HCT116 (cell line): ENCODE results near the gene GABARAP. TPM values are rescaled to one million over a fixed set of nuclear protein-coding genes. Genes with fewer than 3 reads are reported as not detected.
A peak's percentile ranks its signal among the peaks of the same experiment; 100 is the strongest.

Experiments
- ATAC-seq: fragments of 200-7000 bp; cut with Tn5 transposase; 2 replicates; pipeline ENCODE4 v1.9.1; 2020; ENCODE audit warnings: mild to moderate bottlenecking, moderate library complexity
- BruUV-seq: library from RNA; stranded (reverse); fragments of 400-500 nt; replicated peaks from 2 replicates; lab custom pipeline; 2021; lab: Mats Ljungman, UMichigan
- CTCF ChIA-PET: fragments of 300-600 bp; sonication (Branson Sonifier 250); formaldehyde crosslinking; loops from one replicate; lab custom pipeline; 2021; ENCODE audit warnings: antibody characterized with exemption; lab: Charles Lee
- POLR2A ChIA-PET: fragments of 300-600, 350-600 bp; sonication (Branson Sonifier 250); formaldehyde crosslinking; loops from one replicate; lab custom pipeline; 2021; ENCODE audit warnings: antibody characterized with exemption; lab: Charles Lee
- RAD21 ChIA-PET, 2 experiments: fragments of 300-600 bp; sonication (Branson Sonifier 250); formaldehyde crosslinking; loops; one replicate each; lab custom pipeline; 2023; ENCODE audit warnings: low total read pairs in 2 of 2; ENCODE audit not compliant: uncharacterized antibody in 2 of 2, unreplicated experiment in 2 of 2, low non-redundant PET in 1 of 2; lab: Charles Lee
- DNase-seq: peaks from one replicate; pipeline ENCODE4 v3.0.0-alpha.2; 2010; ENCODE audit warnings: low read depth, low spot score
- H2AFZ ChIP-seq: fragments of 200-600 bp; shearing (Covaris generic), sonication (generic); 2 replicates; pipeline ENCODE4 v1.6.1; 2017; ENCODE audit warnings: low read depth, mixed run types, mixed read lengths, antibody characterized with exemption, low read length; ENCODE audit not compliant: poor library complexity, severe bottlenecking
- H3K27ac ChIP-seq: 2 replicates; pipeline ENCODE4 v1.5.1; 2012; ENCODE audit warnings: low read depth, low read length
- H3K27me3 ChIP-seq: fragments of 200-600 bp; sonication (generic); 2 replicates; pipeline ENCODE4 v1.6.1; 2016; ENCODE audit warnings: mixed run types, low read length, mixed read lengths; ENCODE audit not compliant: insufficient read depth
- H3K36me3 ChIP-seq, 2 experiments: fragments of 200-500 bp in 1 of 2; fragments of 200-600 bp in 1 of 2; sonication (Bioruptor generic) in 1 of 2; sonication (generic) in 1 of 2; 2 replicates each; pipeline versions ENCODE4 v1.5.1 to v1.6.1; 2014 to 2016; ENCODE audit warnings: low read length in 2 of 2, inconsistent platforms in 1 of 2, mixed read lengths in 1 of 2, mixed run types in 1 of 2; ENCODE audit not compliant: insufficient read depth in 2 of 2, control insufficient read depth in 1 of 2
- H3K4me1 ChIP-seq, 2 experiments: fragments of 200-600 bp in 1 of 2; sonication (generic) in 1 of 2; 2 replicates each; pipeline versions ENCODE4 v1.5.1 to v1.6.1; 2012 to 2017; ENCODE audit warnings: low read length in 2 of 2, inconsistent platforms in 1 of 2, mild to moderate bottlenecking in 1 of 2, mixed read lengths in 1 of 2, mixed run types in 1 of 2, moderate library complexity in 1 of 2; ENCODE audit not compliant: insufficient read depth in 2 of 2, control insufficient read depth in 1 of 2
- H3K4me2 ChIP-seq: fragments of 200-600 bp; sonication (generic); 2 replicates; pipeline ENCODE4 v1.6.1; 2017; ENCODE audit warnings: mixed run types, low read length, mixed read lengths
- H3K4me3 ChIP-seq, 2 experiments: fragments of 200-600 bp in 1 of 2; sonication (generic) in 1 of 2; replicated peaks in 1 of 2; 2 replicates each; pipeline ENCODE4 v1.5.1; 2011 to 2016; ENCODE audit warnings: low read length in 2 of 2, control low read depth in 1 of 2, low read depth in 1 of 2, mild to moderate bottlenecking in 1 of 2, mixed read lengths in 1 of 2, mixed run types in 1 of 2
- H3K79me2 ChIP-seq: fragments of 200-600 bp; sonication (generic); 2 replicates; pipeline ENCODE4 v1.6.1; 2017; ENCODE audit warnings: mild to moderate bottlenecking, mixed run types, low read length, moderate library complexity, mixed read lengths; ENCODE audit not compliant: insufficient read depth
- H3K9ac ChIP-seq: fragments of 200-600 bp; sonication (generic); 2 replicates; pipeline ENCODE4 v1.6.1; 2016; ENCODE audit warnings: low read length, mixed read lengths
- H3K9me2 ChIP-seq: fragments of 200-600 bp; sonication (generic), shearing (Covaris generic); 2 replicates; pipeline ENCODE4 v1.6.1; 2017; ENCODE audit warnings: mixed run types, mild to moderate bottlenecking, moderate library complexity; ENCODE audit not compliant: insufficient read depth
- H3K9me3 ChIP-seq, 2 experiments: fragments of 200-500 bp in 1 of 2; fragments of 200-600 bp in 1 of 2; sonication (Bioruptor generic) in 1 of 2; sonication (generic) in 1 of 2; 2 replicates each; pipeline ENCODE4 v1.6.1; 2014 to 2017; ENCODE audit warnings: low read length in 2 of 2, mixed read lengths in 2 of 2, inconsistent platforms in 1 of 2, low read depth in 1 of 2, mild to moderate bottlenecking in 1 of 2, mixed run types in 1 of 2, moderate library complexity in 1 of 2; ENCODE audit not compliant: control insufficient read depth in 1 of 2, insufficient read depth in 1 of 2
- H4K20me1 ChIP-seq: fragments of 200-600 bp; sonication (generic), shearing (Covaris generic); 2 replicates; pipeline ENCODE4 v1.6.1; 2017; ENCODE audit warnings: mixed run types, mild to moderate bottlenecking, moderate library complexity; ENCODE audit not compliant: insufficient read depth
- CTCF ChIP-seq, 3 experiments: fragments of 200-600 bp in 1 of 3; sonication (generic) in 1 of 3; IDR thresholded peaks in 2 of 3; conservative IDR thresholded peaks in 1 of 3; 2 replicates each; pipeline ENCODE4 v1.5.1; 2012 to 2017; ENCODE audit warnings: low read depth in 2 of 3, low read length in 2 of 3, antibody characterized with exemption in 1 of 3, borderline replicate concordance in 1 of 3, control low read depth in 1 of 3, mild to moderate bottlenecking in 1 of 3, mixed read lengths in 1 of 3, mixed run types in 1 of 3, moderate library complexity in 1 of 3; ENCODE audit not compliant: insufficient read depth in 1 of 3
- FOSL1 ChIP-seq: IDR thresholded peaks from 2 replicates; pipeline ENCODE4 v1.6.1; 2012; ENCODE audit warnings: low read depth
- MAX ChIP-seq: IDR thresholded peaks from 2 replicates; pipeline ENCODE4 v1.6.1; 2012
- POLR2A ChIP-seq: IDR thresholded peaks from 2 replicates; pipeline ENCODE4 v1.7.0; 2011; ENCODE audit warnings: borderline replicate concordance; ENCODE audit not compliant: insufficient read depth, insufficient read length; ENCODE audit errors: extremely low read depth
- POLR2AphosphoS5 ChIP-seq: IDR thresholded peaks from 2 replicates; pipeline ENCODE4 v1.6.1; 2011; ENCODE audit warnings: mild to moderate bottlenecking, low read depth, low read length, moderate library complexity
- RAD21 ChIP-seq: IDR thresholded peaks from 2 replicates; pipeline ENCODE4 v1.6.1; 2012; ENCODE audit warnings: low read depth, mild to moderate bottlenecking
- SIN3A ChIP-seq: IDR thresholded peaks from 2 replicates; pipeline ENCODE4 v1.6.1; 2012; ENCODE audit warnings: low read depth
- SRF ChIP-seq: IDR thresholded peaks from 2 replicates; pipeline ENCODE4 v1.6.1; 2012; ENCODE audit warnings: low read depth
- ZFX ChIP-seq: fragments of 450-650 bp; IDR thresholded peaks from 2 replicates; pipeline ENCODE4 v1.6.1; 2017
- intact Hi-C: fragments of 100-400 bp; cut with micrococcal nuclease; formaldehyde crosslinking; loops from 2 replicates; pipeline ENCODE4 v1.10.0; 2022
- total RNA-seq: library from RNA; stranded (reverse); gene quantifications from one replicate; pipeline ENCODE4 v1.2.1, GENCODE V29; 2021; ENCODE audit not compliant: unreplicated experiment

GABARAP gene
- total RNA-seq, 1 experiment from 2014 or later = 287 TPM

DNA sequence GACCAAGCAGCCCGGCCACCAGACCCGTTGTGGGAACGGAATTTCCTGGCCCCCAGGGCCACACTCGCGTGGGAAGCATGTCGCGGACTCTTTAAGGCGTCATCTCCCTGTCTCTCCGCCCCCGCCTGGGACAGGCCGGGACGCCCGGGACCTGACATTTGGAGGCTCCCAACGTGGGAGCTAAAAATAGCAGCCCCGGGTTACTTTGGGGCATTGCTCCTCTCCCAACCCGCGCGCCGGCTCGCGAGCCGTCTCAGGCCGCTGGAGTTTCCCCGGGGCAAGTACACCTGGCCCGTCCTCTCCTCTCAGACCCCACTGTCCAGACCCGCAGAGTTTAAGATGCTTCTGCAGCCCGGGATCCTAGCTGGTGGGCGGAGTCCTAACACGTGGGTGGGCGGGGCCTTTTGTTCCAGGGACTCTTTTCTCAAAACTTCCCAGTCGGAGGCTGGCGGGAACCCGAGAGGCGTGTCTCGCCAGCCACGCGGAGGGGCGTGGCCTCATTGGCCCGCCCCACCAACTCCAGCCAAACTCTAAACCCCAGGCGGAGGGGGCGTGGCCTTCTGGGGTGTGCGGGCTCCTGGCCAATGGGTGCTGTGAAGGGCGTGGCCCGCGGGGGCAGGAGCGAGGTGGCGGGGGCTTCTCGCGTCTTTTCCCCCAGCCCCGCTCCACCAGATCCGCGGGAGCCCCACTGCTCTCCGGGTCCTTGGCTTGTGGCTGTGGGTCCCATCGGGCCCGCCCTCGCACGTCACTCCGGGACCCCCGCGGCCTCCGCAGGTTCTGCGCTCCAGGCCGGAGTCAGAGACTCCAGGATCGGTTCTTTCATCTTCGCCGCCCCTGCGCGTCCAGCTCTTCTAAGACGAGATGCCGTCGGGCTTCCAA lies 39.1 kb upstream of the GABARAP start, which contains the start of gene SLC2A4 (continued):
- no peak for TF ChIP-seq SRF
- TF ChIP-seq POLR2AphosphoS5 = 0 out of 2 replicates have a peak, but pooled peaks have one; percentile 22
- TF ChIP-seq FOSL1 = no peak

GRCh38 chr17:7280519-7281073 lies 38.3 kb upstream of the GABARAP start:
- Histone ChIP-seq H3K4me1 (peaks cover 13 to 34% of the 10 kb centered on the region in 2 experiments), H4K20me1 (no peaks in the 10 kb centered on the region), H3K4me2 (peak overlapping the region; percentile 98), H3K27ac (peak overlapping the region; percentile 73), H3K4me3 (peak overlapping the region; percentile 45 to 65), H3K9ac (peak overlapping the region; percentile 93), H3K36me3 (no peaks in the 10 kb centered on the region), H3K9me3 (no peaks in the 10 kb centered on the region), H2AFZ (peak overlapping the region; percentile 50), H3K27me3 (no peaks in the 10 kb centered on the region), H3K79me2 (no peaks in the 10 kb centered on the region), H3K9me2 (no peaks in the 10 kb centered on the region)
- ChIA-PET RAD21 (interaction anchor here (1.2 to 1.5 kb wide), 3 partner anchors 16 to 156 kb away, joined by 3 to 17 read pairs (median 14); no protein-coding TSS in a partner anchor), CTCF (interaction anchor here (0.6 to 2.0 kb wide), 12 partner anchors 11 to 280 kb away, joined by 3 to 38 read pairs (median 4); partner anchors contain the start of gene NEURL4), POLR2A (interaction anchor here (0.7 to 1.8 kb wide), 9 partner anchors 16 to 298 kb away, joined by 3 to 8 read pairs (median 4); partner anchors contain the start of genes CD68, NEURL4 and TMEM102)
- TF ChIP-seq SIN3A (no peak), MAX (peak; percentile 66), POLR2AphosphoS5 (peak; percentile 40; the same call in 1 of the 2 replicates), RAD21 (peak; percentile 98), CTCF (IDR thresholded peaks at IDR 0.05 in 2 of 3, conservative IDR thresholded peaks at IDR 0.05 in 1 of 3; ENCODE audit: borderline replicate concordance in 1 of 3, insufficient read depth in 1 of 3, low read depth in 2 of 3, low read length in 2 of 3) (peak; percentile 91 to 97 (median 95)), POLR2A (no peak), ZFX (no peak)
- ATAC-seq (peak; percentile 73), DNase-seq (peak; percentile 70)
- intact Hi-C loops = loop anchor here (1.0 to 2.0 kb wide), 3 partner anchors 16 to 66 kb away; partner anchors contain the start of gene CLDN7
- no TSS peak for BruUV-seq
